Cerebellar nuclear complex (tissue), 1 donor: ENCODE data around the gene SMARCA2.

Experiments used
- DNase-seq, 2 experiments: peaks; one replicate each; lab custom pipeline; 2025; lab: John Stamatoyannopoulos, UW

The SMARCA2 gene

DNA sequence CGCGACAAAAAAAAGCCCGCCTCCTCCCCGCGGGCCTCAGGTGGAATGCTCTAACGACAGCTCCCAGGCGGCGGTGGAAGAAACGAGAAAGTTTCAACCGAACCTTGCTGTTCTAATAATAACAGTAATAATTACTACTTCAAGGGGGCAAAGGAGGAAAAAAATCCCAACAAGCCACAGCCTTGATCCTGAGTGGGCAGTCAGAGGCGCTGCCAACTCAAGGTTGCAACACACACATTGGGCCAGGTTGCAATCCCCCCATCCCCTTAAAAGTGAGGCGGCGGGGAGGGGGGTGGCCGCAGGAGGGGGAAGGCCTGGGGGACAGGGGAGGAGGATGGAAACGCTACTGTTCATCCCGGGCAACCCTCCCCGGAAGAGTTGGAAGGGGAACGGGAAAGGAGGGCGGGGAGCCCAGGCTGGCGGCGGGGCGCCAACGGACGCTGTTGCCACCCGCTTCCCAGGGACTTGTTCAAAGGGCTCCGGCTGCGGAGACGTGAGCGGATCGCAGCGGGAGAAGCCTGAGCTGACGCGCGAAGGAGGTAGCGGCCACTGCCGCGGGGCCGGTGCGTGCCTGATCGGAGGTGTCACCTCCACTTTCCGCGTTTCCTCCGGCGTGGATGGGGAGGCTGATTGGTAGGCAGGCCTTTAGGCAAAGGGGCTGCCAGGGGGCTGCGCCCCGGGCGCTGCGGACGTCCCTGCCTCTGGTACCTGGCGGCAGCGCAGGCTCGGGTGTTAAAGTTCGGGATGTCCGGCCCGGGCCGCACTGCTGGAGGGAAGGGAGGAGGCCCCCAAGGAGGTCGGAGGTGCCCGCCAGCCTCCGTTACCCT is 647 bp downstream of the SMARCA2 start:
- DNase-seq = no peak

DNA sequence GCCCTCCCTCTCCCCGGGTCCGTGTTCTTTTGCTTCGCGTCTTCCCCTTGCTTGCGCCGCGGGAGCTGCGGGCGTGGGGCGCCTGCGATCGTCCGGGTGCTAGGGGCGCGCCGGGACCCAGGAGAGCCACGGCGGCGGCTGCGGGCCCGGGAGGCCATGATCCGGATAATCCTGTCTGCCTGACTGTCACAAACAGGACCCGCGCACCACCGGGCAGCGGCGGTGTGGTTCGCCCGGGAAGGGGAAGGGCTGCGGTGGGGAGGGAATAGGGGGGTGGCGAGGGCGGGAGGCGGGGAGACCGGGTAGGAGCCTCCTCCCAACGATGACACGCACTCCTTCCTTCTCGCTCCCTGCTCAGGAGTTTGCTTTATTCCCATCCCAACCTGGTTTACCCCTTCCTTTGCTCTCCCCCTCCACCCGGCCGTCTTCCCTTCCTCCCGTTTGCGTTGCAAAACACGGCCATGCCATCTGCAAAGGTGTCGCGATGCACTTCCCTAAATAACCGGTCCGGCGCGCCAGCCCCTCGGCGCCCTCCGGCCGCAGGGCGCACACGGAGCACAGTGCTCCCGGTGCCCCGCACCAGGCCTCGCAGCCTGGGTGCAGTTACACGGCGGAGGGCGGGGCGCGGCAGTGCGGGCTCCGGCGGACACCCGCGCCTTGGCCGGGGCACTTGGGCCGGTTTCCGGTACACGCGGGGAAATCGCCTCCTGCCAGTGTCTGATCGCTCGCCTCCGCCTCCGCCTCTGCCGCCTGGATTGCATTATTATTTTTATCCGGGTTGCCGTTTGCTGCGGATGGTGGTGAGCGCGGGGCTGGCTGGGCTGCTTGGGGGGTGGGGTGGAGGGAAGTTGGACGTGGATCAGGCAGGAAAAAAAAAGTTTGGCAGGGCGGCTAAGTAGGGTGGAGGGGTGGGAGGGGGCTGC is 1.5 kb downstream of the SMARCA2 start:
- DNase-seq = no peak

DNA sequence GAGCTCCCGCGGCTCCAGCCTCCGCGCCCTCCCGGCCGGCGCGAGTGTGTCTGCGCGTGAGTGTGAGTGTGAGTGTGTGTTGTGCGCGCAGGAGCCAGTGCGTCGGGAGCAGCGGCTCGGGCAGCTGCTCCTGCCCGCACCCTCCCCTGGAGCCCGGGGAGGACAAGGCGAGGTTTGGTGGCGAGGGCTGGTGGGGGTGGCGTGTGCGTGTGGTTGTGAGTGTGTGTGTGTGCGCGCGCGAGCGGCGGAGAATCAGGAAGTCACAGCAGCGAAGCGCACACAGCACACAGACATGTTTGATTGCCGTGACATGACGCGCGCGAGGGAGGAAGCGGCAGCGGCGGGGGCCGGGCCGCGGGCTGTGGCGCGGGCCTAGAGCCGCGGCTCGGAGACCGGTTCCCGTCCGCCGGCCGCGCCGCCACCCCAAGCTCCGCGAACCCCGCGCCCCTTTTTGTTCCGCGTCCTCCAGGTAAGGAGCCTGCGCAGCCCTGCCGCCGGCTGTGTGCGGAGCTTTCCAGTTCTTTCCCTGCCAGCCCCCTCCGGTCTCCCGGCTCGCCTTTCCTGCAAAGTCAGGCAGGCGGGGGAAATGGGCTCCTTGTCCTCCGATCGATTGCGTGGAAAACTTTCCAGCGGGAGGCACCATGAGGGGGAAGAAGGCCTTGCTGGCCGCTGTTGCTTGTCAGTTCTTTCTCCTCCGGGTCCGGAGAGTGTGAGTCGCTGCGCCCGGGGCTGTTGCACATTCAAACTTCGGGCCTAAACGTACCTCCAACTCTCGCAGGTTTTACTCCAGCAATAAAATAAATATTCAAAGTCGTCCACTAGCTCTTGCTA is 2.4 kb downstream of the SMARCA2 start:
- DNase-seq = no peak

DNA sequence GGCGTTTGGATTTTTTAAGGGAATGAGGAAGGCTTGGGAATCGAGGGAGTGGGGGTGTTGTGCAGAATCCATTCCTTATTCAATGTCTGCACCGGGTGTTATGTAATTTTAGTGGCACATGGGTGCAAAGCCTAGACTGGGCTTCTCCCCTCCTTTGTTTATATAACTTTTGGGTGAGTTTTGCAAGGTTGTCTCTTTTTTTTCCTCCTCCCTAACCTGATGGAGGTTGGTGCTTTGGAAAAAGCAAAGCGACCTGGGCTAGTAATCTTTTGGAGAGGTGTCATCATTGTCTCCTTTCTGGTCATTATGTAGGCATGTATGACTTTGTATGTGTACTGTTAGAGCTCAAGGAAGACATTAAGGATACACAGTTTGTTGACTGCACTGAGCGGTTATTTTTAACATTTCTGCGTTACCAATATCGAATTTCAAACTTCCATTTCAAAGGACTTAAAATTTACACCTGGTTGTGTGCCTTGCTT is 3.1 kb downstream of the SMARCA2 start:
- DNase-seq = no peak

DNA sequence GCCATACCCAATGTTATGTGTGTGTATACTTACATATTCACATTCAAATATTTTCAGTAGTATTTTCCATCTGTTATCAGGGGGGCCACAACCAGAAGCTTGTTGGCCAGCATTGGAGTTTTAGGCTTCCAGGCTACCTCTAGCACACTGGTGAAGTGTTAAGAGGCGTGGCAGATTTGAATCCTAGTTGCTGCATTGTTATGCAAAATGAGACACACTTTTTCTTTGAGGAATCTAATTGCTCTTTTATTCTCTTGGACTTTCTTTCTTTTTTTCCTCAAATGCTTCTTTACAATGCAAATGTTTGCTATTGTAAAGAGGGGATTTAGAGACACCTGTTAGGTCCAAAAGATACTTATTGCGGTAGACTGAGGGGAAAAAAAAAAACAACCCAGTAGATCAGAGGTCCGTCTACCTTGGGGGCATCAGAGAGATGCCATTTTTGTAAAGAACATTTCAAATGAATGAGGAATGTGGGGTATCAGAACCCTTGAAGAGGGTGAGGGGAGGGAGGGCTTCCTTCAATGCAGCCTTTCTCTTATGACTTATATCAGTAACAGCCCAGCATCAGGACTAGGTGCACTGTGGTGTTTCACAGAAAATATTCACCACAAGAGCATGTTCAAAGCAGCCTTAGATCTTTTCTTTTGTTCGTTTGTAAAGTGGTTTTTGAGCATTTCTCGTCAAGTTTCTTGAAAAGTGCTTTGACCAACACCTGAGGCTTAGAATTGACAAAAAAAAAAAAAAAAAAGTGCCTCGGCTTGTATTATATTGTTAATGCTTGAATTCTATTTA is 3.8 kb downstream of the SMARCA2 start:
- no peak for DNase-seq

DNA sequence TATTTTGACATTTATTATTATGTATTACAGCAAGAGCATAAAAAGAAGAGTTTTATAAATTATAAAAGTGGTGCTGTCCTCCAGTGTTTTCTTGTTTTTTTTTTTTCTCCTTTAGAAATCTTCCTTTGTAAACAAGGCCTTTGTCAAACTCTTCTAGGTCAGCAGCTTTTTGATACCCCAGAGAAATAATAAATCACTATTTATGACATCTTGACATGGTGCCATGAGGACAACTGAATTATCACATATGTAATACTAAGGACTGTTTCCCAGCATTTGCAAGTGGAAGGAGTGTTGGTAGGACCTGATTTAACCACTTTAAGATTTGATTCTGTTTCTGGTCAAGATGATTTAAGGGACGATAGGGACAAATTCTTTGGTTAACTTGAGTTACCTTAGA is 4.6 kb downstream of the SMARCA2 start:
- DNase-seq = no peak

DNA sequence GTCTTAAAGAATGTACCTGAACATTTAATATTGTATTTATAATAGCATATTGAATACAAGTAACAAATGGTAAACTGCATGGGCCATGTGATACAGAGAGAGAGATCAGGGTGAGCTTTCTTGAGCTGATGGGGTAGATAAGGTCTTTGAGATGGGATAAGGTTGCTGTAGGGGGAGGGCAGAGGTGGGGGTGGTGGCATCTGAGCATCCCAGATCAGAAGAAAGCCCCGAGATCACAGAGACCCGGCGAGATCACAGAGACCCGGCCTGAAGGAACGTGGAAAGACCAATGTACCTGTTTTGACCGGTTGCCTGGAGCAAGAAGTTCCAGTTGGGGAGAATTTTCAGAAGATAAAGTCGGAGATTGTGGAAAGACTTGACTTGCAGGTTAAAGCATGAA is 6.6 kb downstream of the SMARCA2 start:
- DNase-seq = no peak

DNA sequence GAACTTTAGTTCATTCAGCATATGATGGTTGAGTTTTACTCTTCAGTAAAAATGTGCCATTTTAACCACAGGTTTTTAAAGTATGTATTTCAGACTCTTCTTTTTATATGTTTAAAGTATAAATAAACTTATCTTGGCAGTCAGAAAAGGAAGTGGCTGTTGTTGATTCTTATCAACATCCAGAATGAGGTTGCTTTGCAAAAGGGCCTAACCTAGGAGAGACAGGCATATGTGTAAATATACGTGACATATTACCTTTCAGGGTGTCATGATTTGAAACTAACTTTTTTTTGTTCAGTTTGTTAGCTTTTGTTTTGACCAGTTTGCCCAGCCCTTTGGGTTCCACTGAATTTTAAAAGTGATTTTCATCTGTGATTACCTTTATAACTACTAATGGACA is 7.4 kb downstream of the SMARCA2 start:
- DNase-seq = no peak

DNA sequence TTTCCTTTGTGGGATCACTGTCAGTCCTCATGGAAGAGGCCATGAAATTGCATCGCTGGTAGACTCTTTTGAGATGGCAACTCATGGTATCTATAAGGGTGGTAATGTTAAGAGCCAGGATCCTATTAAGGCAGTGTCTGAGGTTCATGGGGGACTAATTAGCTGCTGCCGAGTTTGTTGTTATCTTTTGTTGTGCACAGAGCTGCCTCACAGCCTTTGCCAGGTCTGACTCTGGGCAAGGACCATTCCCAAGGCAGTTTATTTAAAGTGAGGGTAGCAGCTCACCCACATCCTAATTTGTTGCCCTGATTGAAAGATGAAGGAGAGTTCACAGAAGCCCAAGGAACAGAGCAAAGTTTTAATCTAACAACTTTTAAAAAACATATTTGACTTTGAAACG is 7.9 kb downstream of the SMARCA2 start:
- no peak for DNase-seq

DNA sequence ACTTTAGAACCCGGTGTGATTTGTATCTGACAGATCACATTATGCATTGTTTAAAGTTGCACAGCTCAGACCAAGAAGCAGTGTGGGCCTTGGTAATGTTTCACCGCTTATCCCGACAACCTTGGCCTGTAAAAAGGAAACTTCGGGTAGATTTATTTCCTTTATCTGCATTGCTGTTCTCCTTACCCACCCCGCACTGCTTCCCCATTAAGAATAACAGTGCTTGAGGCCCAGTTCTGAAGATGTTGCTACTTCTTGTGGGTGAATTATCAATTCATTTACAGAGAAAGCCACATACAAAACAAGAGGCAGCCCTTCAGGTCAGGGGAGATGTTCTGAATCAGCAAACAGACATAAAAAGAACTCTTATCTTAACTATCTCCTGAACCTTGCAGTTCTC is 8.4 kb downstream of the SMARCA2 start:
- DNase-seq = no peak

DNA sequence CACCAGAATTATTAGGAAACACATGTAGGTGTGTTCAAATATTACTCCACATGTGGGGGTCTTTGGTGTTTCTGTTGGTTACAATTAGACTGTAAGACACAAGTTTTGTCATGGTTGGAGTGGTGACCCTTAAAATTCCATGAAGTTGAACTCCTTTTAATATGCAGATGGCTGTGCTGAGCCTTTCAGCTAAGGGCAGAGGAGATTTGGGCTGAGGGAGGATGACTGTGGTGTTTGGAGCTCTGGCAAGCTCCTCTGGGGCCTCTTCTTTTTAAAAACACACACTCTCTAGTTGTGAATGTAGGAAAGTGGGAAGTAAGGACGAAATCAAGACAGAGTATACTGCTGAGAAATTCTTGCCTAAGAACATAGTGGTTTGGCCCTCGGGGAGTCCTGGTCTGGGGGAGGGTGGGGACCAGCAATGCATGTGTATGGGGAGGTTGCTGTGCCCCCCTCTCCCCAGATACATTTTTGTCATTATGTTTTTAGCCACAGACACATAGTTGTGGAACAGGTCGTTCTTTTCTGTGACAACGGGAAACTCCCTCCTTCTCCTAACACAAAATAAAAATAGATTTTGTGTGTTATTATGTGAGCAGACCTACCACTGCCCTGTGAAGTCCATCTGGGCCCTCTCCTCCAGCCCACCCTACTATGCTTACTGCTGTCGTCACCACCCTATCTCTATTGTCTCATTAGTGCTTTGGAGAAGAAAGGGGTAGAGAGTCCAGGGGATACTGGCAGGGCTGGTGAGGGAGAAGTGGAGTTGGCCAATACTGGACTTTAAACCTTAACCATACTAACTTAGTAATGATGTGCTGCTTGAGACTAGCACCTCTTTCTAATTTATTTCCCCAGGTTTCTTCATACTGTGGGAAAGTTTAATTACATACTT is 10.0 kb downstream of the SMARCA2 start:
- DNase-seq = no peak

DNA sequence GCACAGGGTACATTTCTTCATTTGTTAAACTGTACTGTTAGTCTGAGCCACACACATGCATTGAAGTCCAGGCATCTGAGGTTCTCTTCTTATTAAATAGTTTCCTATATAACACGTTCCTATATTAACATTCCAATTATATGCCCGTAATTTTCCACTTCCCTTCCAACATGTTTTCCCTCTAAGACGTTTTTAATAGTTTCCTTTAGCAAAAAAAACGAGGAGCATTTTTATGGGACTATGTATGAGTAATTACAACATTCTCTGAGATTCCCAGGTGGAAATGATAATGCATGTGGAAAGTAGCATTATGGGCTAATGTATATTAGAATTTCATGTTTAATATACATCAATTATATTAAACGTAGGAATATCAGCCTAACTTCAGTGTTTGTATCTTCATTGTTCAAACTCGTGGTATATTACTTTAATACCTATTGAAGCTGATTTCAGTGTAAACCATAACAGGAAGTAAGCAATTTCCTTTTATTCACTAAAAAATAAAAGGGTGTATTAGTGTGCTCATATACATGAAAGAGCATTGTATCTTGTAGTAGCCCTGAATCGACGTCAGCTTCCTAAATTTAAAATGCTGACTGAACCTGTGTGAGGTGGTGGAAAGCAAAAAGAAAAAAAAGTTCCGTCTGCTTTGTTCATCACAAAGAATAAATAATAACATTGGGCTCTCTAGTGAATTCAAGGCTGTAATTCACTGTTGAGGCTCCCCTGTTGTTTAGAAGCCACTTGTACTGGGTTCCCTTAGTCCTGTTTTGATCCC is 11.3 kb downstream of the SMARCA2 start:
- no peak for DNase-seq

DNA sequence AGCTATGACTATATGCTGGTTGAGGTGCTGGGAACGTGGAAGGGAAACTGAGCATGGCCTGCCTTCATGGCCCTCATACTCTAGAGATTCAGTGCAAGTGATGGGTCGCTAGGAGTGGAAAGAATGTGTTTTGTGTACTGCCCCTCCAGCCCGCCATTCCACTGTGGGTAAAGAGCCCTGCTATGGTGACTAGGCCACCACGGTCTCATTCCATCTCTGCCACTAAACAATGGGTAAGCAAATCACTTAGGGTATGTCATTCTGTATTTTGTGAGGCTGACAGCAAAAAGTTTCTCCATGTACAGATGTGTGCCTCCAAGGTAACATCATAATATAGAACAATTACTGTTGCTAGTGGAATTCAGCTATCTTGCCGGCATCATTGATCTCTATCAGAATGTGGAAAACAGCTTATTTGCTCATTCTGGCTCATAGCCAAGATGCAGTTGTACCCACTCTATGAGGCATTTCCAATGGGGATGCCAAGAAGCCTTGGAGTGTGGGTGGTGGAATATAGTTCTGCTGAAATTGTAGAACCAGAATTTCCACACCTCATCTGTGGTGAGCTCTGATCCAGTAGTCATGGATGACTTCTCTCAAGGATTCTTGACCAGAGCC is 12.5 kb downstream of the SMARCA2 start:
- DNase-seq = no peak

DNA sequence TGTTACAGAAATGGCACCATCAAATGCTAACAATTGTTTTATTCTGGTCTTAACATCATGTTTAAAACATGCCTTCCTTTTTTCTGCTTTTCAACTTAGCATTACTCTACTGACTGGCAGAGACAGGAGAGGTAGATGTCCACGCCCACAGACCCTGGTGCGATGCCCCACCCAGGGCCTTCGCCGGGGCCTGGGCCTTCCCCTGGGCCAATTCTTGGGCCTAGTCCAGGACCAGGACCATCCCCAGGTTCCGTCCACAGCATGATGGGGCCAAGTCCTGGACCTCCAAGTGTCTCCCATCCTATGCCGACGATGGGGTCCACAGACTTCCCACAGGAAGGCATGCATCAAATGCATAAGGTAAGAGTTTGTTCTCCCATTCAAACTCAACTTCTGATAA is 13.7 kb downstream of the SMARCA2 start:
- no peak for DNase-seq

DNA sequence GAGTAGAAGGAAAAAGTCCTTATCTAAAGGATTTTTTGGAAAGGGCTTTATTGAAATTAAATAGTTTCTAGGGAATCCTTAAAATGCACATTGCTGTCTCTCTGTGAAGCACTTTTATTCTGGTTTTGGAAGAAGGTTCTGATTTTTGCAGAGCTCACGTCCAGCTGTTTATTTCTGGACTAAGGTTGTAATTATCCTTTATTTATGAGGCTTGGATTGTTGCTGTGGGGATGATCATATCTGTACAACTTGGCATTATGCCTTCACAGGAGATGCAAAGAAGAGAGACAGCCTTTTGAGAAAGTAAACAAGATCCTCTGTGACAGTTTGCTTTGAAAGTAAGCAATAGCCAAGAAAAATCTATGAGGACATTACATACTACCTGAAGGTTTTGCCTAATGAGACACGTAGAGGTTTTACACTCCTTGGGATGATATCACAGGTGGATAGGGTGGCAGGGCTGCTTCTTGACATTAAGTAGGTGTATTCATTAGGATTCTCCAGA is 14.6 kb downstream of the SMARCA2 start:
- DNase-seq = no peak

DNA sequence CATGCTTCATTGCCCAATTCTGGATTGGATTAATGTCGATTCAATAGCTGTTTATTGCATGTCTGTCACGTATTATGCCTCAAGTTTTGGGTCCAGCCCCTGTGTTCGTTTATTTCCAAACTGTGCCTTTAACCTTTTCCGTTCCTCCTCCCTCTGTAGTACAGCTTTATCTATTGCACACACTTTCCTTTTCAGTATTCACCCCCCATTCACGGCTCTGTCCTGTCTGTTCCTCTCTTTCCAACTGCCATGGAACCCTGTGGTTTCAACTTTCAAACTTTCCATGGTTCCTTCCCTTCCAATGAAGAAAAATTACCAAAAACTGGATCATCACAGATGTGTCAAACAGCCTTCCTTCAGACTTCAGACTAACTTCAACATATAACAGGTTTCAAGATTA is 17.1 kb downstream of the SMARCA2 start:
- DNase-seq = no peak

DNA sequence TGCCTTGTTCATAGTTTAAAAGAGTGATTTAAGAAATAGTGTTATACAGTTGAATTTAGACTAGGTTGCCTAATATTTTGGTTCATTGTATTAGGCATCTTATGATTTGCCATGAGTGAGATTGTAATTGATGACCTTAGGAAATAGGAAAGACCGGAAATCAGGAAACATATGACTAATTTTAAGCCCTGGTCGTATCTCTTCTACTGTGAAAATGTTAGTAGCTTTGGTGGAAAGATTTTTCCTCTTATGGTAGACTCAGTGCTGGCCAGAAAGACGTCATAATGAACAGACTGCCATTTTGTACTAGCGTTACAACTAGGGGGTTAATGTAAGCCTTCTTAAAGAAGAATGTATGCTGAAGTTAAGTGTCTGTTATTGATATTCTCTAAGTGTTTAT is 21.7 kb downstream of the SMARCA2 start:
- no peak for DNase-seq

DNA sequence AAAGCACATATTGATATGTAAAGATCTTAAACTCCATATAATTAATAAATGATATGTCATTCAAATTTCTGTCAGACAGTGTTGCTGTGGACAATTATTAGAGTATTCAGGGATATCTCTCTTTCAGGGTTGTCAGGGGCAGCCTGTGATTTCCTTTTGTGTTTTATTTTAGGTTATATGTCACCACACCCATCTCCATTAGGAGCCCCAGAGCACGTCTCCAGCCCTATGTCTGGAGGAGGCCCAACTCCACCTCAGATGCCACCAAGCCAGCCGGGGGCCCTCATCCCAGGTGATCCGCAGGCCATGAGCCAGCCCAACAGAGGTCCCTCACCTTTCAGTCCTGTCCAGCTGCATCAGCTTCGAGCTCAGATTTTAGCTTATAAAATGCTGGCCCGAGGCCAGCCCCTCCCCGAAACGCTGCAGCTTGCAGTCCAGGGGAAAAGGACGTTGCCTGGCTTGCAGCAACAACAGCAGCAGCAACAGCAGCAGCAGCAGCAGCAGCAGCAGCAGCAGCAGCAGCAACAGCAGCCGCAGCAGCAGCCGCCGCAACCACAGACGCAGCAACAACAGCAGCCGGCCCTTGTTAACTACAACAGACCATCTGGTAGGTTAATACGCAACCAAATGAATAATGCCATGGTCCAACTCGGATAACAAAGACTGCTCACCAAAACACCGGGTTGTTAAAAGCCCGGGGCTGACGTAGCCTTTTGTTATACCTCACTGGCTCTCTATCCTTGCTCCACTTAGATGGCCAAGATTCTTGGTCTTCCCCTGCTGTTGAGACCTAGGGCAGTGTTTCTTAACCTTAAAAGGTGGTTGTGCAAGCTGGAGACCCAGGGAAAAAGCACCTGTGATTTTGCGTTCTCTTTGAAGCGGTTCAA is 24.4 kb downstream of the SMARCA2 start:
- no peak for DNase-seq
